ENCODE data around the gene EOMES.

EOMES gene

DNA sequence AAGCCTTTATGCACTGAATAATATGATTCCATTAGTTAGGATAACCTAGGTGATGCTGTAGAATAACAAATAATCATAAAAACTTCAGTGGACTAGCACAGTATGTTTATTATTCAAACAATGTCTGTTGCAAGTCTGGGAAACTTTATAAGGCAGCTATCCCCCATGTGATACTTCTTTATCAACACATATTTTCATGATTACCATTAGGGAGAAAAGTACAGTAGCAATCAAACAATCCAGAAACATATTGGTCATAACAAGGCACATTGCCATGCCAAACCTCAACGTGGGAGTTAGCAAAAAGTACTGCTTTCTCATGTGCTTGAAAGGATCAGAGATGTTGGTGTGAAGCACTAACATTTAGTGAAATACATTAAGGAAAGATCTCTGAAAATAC, 35.5 kb downstream of the EOMES start:
- H3K9ac ChIP-seq (ENCODE audit: low read length) = no peak overlapping the region
- no peak overlapping the region for H3K4me2 ChIP-seq (ENCODE audit: low read length)
- no peaks in the 10 kb centered on the region for H3K9me3 ChIP-seq (ENCODE audit: insufficient read depth, low read length)
- TF ChIP-seq EZH2phosphoT487 (IDR thresholded peaks at IDR 0.05; ENCODE audit: low read depth) = no peak
- TF ChIP-seq, protein P1, sequence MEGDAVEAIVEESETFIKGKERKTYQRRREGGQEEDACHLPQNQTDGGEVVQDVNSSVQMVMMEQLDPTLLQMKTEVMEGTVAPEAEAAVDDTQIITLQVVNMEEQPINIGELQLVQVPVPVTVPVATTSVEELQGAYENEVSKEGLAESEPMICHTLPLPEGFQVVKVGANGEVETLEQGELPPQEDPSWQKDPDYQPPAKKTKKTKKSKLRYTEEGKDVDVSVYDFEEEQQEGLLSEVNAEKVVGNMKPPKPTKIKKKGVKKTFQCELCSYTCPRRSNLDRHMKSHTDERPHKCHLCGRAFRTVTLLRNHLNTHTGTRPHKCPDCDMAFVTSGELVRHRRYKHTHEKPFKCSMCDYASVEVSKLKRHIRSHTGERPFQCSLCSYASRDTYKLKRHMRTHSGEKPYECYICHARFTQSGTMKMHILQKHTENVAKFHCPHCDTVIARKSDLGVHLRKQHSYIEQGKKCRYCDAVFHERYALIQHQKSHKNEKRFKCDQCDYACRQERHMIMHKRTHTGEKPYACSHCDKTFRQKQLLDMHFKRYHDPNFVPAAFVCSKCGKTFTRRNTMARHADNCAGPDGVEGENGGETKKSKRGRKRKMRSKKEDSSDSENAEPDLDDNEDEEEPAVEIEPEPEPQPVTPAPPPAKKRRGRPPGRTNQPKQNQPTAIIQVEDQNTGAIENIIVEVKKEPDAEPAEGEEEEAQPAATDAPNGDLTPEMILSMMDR (IDR thresholded peaks at IDR 0.05; ENCODE audit: low read depth, low read length) = no peak
- H3K4me1 ChIP-seq (ENCODE audit: low read length) = 0 out of 2 replicates have a peak, but pooled peaks cover 2% of the 10 kb centered on the region
- H2AFZ ChIP-seq (ENCODE audit: low read depth, low read length) = no peak overlapping the region
- no peak overlapping the region for H3K4me3 ChIP-seq (ENCODE audit: low read length)
- H3K27ac ChIP-seq (ENCODE audit: low read length) = no peak overlapping the region
- H3K36me3 ChIP-seq (replicated peaks; ENCODE audit: low read depth, low read length) = no peaks in the 10 kb centered on the region
- H4K20me1 ChIP-seq (ENCODE audit: insufficient read depth, low read length) = no peaks in the 10 kb centered on the region
- H3K79me2 ChIP-seq (ENCODE audit: low read length) = no peaks in the 10 kb centered on the region
- H3K27me3 ChIP-seq (ENCODE audit: low read depth, low read length) = no peaks in the 10 kb centered on the region

GRCh38 chr3:27685474-27685873, 36.6 kb downstream of the EOMES start:
- Histone ChIP-seq H3K4me2 (ENCODE audit: low read length) (no peak overlapping the region), H3K27ac (ENCODE audit: low read length) (no peak overlapping the region), H3K4me1 (ENCODE audit: low read length) (peaks cover 12% of the 10 kb centered on the region), H3K9me3 (ENCODE audit: insufficient read depth, low read length) (no peaks in the 10 kb centered on the region), H3K9ac (ENCODE audit: low read length) (no peak overlapping the region), H4K20me1 (ENCODE audit: insufficient read depth, low read length) (no peaks in the 10 kb centered on the region), H2AFZ (ENCODE audit: low read depth, low read length) (no peak overlapping the region), H3K27me3 (ENCODE audit: low read depth, low read length) (no peaks in the 10 kb centered on the region), H3K36me3 (replicated peaks; ENCODE audit: low read depth, low read length) (no peaks in the 10 kb centered on the region), H3K4me3 (ENCODE audit: low read length) (no peak overlapping the region), H3K79me2 (ENCODE audit: low read length) (no peaks in the 10 kb centered on the region)
- no peak for TF ChIP-seq EZH2phosphoT487 (IDR thresholded peaks at IDR 0.05; ENCODE audit: low read depth)
- TF ChIP-seq, protein P1 (IDR thresholded peaks at IDR 0.05; ENCODE audit: low read depth, low read length) = no peak

- no peaks in the 10 kb centered on the region for H4K20me1 ChIP-seq (ENCODE audit: insufficient read depth, low read length)
- H3K4me1 ChIP-seq (ENCODE audit: low read length) = peaks cover 17% of the 10 kb centered on the region
- H3K4me2 ChIP-seq (ENCODE audit: low read length) = no peak overlapping the region
- no peaks in the 10 kb centered on the region for H3K27me3 ChIP-seq (ENCODE audit: low read depth, low read length)
- no peaks in the 10 kb centered on the region for H3K79me2 ChIP-seq (ENCODE audit: low read length)
- no peak overlapping the region for H3K9ac ChIP-seq (ENCODE audit: low read length)
- no peaks in the 10 kb centered on the region for H3K36me3 ChIP-seq (replicated peaks; ENCODE audit: low read depth, low read length)
- no peak for TF ChIP-seq EZH2phosphoT487 (IDR thresholded peaks at IDR 0.05; ENCODE audit: low read depth)
- TF ChIP-seq, protein P1 (IDR thresholded peaks at IDR 0.05; ENCODE audit: low read depth, low read length) = no peak
- H3K9me3 ChIP-seq (ENCODE audit: insufficient read depth, low read length) = no peaks in the 10 kb centered on the region
- no peak overlapping the region for H3K27ac ChIP-seq (ENCODE audit: low read length)
- H3K4me3 ChIP-seq (ENCODE audit: low read length) = no peak overlapping the region
- no peak overlapping the region for H2AFZ ChIP-seq (ENCODE audit: low read depth, low read length)
Measured at GRCh38 chr3:27684302-27684701, 37.8 kb downstream of the EOMES start.

GRCh38 chr3:27681249-27681748, 40.8 kb downstream of the EOMES start:
- TF ChIP-seq, protein P1 (IDR thresholded peaks at IDR 0.05; ENCODE audit: low read depth, low read length) = peak; percentile 88
- no peak for TF ChIP-seq EZH2phosphoT487 (IDR thresholded peaks at IDR 0.05; ENCODE audit: low read depth)
- peaks cover 17% of the 10 kb centered on the region for H3K4me1 ChIP-seq (ENCODE audit: low read length)
- H3K36me3 ChIP-seq (replicated peaks; ENCODE audit: low read depth, low read length) = no peaks in the 10 kb centered on the region
- H3K4me3 ChIP-seq (ENCODE audit: low read length) = peak overlapping the region; percentile 83
- H2AFZ ChIP-seq (ENCODE audit: low read depth, low read length) = peak overlapping the region; percentile 99
- H3K4me2 ChIP-seq (ENCODE audit: low read length) = peak overlapping the region; percentile 87
- H3K27ac ChIP-seq (ENCODE audit: low read length) = peak overlapping the region; percentile 58
- H3K27me3 ChIP-seq (ENCODE audit: low read depth, low read length) = no peaks in the 10 kb centered on the region
- no peaks in the 10 kb centered on the region for H3K79me2 ChIP-seq (ENCODE audit: low read length)
- H3K9me3 ChIP-seq (ENCODE audit: insufficient read depth, low read length) = no peaks in the 10 kb centered on the region
- no peaks in the 10 kb centered on the region for H4K20me1 ChIP-seq (ENCODE audit: insufficient read depth, low read length)
- peak overlapping the region; percentile 66 for H3K9ac ChIP-seq (ENCODE audit: low read length)

All from OCI-LY3 (cell line).